Skin of body (tissue), 2 donors: Measurements from ENCODE around the gene MKRN2. TPM values are rescaled to one million over a fixed set of nuclear protein-coding genes. Genes with fewer than 3 reads are reported as not detected.
A peak's percentile ranks its signal among the peaks of the same experiment; 100 is the strongest.

Experiments used
- DNase-seq: peaks from one replicate; lab custom pipeline; 2025; lab: John Stamatoyannopoulos, UW
- total RNA-seq: library from RNA; depleted of rRNA; stranded (reverse); fragments of >200 nt; gene quantifications from one replicate; pipeline ENCODE4 v1.2.3, GENCODE V29; 2014

Gene MKRN2
- total RNA-seq, 1 donor from 2014 or later, result 27.0 TPM

GRCh38 chr3:12553921-12554391 is 2.9 kb upstream of the MKRN2 start:
- peak; percentile 19 for DNase-seq

DNA sequence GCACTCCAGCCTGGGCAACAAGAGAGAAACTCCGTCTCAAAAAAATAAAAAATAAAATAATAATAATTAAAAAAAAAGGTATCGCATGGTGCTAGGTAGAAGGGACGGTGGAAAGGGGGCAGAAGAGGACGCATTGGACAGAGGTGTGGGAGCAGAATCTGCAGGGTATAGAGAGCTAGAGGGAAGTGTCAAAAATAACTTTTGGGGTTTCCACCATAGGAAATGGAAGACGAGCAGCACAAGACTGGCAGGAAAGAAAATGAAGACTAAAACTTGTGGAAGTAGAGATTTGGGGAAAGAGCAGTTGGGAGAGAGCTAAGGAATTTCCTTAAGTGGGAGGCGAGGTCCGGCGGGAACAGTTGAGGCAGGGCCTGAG is 585 bp upstream of the MKRN2 start:
- no peak for DNase-seq

DNA sequence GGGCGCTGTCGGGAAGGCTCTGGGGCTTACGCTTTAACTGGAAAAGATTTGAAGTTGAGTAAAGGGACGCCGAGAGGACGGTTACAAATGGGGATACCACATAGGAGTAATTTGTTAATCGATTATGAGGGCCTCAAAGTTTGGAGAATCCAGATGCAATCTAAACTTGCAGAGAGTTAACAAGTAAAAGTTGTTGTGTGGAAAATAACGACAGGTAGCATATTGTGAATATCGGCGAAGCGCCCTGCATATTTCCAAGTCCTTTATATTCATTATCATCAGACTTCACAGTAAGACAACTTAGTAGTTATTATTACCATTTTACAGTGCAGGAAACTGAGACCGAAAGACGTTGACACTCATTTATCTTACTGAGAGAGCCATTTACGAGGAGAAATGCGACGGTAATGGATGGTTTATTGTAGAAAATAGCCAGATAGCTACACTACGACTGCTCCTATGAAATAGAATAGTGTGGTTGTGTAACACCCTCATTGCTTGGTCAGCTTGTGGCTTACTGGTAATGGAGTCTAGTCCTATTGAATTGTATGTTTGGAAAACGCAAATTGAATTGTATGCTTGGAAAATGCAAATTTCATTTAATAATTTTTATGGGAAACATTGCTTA is 700 bp downstream of the MKRN2 start:
- DNase-seq, result no peak

DNA sequence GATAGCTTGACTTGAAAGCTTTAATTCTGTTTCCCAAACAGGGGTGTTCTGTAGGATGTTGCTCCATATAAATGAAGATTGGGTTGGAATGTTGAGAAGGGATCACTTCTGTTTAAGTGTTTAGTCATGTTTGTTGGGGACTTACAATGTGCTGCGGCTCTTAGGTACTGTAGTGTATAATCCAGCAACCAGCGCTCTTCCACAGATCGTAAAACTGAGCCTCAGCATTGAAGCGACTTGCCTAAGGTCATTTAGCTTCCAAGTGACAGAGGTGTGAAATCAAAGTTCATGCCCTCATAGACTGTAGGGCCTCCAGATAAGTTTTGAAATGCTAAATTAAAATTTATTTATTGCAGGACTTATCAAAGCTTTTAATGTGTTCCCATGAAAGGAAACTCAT is 1.8 kb downstream of the MKRN2 start:
- no peak for DNase-seq

DNA sequence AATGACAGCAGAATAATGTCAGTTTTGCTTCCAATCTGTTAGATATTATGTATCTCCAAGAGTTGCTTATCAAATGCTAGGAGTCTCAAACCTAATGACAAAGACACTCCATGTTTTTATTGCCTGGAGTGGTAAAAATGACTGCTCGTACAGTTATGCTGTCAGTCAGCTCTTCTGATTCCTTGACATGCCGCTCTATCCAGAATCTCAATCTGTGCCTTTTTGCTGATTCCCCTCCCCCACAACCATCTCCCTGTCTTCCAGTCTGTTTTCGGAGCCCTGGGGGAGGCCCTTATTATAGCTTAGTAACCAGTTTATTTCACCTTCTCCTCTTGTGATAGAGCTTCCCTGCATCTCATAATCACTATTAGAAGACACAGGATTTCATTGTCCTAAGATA is 2.6 kb downstream of the MKRN2 start:
- no peak for DNase-seq

GRCh38 chr3:12560505-12561190 is 3.8 kb downstream of the MKRN2 start:
- DNase-seq, result no peak

DNA sequence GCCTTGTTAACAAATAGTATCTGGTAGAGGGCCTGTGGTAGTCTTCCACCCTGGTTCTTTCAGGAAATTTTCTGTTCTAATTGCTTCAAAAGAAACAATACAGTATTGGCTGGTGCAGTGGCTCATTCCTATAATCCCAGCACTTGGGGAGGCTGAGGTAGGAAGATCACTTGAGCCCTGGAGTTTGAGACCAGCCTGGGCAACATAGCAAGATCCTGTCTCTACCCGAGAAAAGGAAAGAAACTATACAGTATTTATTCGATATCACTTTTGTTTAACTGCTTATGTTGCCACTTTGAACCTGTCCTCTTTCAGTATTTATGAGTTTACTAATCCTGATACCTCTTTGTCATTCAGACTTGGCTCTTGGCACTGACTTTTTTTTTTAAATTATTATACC is 4.5 kb downstream of the MKRN2 start:
- DNase-seq, result no peak

DNA sequence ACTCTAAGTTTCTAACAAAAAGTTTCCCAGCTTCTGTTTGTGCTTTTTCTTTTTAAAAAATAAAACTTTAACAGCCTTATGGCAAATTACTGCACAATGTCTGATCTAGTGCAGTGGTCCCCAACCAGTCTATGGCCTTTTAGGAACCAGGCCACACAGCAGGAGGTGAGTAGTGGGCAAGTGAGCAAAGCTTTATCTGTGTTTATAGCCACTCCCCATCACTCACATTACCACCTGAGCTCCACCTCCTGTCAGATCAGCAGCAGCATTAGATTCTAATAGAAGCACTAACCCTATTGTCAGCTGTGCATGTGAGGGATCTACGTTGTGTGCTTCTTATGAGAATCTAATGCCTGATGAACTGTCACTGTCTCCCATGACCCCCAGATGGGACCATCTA is 5.6 kb downstream of the MKRN2 start:
- no peak for DNase-seq

DNA sequence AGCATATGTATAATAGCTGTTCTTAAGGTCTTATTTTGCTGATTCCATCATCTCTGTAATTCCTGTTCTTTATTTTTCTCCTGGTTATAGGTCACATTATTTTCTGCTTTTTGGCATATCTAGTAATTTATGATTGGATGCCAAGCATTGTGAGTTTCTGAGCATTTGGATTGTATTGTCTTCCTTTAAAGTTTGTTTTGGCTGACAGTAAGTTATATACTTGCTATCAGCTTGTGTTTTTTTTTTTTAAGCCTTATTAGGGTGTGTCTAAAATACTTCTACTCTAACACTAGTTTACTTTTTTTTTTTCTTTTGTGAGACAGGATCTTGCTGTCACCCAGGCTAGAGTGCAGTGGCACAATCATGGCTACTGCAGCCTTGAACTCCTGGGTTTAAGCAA is 10.1 kb downstream of the MKRN2 start:
- no peak for DNase-seq

DNA sequence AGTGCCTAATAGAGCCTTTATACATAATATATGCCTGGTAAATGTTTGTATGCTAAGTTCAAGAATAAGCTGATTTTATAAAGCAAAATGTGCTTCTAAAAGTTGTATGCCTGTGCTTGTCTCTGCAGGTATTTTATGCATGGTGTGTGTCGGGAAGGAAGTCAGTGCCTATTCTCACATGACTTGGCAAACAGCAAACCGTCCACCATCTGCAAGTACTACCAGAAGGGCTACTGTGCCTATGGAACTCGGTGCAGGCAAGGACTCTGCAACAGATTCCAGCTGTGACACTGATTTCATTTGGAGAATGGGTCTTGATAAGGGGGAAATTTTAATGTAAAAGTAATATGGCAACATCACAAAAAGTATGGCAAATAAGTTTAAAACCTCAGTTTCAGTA is 11.9 kb downstream of the MKRN2 start:
- no peak for DNase-seq

DNA sequence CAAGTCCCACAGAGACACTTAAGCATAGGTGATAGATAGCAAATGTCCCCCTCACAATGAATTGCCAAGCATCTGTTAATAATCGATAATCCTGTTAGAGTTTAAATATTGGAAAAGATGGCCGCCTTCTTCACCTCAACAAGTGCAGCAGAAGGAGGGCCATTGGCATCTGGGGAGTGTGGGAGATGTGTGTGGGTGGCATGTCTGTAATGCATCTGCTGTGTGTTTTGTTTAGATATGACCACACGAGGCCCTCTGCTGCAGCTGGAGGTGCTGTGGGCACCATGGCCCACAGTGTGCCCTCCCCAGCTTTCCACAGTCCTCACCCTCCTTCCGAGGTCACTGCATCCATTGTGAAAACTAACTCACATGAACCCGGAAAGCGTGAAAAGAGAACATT is 12.9 kb downstream of the MKRN2 start:
- DNase-seq, result no peak

DNA sequence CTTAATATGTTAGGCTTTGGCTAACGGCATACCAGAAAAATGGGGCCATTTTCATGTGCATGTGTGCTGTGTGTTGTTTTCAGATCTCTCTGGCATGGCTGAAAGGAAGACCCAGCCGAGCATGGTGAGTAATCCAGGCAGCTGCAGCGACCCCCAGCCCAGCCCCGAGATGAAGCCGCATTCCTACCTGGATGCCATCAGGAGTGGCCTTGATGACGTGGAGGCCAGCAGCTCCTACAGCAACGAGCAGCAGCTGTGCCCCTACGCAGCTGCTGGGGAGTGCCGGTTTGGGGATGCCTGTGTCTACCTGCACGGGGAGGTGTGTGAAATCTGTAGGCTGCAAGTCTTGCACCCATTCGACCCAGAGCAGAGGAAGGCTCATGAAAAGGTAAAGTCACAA is 15.1 kb downstream of the MKRN2 start:
- no peak for DNase-seq

DNA sequence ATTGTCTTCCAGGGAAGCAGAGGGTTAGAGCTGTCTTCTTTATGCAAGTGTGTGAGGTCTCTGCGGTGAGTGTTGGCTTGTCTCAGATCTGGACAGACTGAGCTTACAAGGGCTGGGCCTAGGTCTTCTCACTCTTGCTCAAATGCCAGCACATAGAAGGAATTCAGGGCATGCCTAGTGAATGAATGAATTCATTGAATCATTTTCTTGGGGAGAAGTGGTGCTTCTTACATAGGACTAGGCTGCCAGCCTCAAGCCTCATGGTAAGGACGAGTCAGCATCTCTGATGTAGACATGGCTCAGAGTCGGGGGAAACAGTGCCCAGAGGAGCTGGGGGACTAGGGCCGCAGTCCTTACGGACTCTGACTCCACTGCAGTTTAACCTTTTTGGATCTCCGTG is 17.2 kb downstream of the MKRN2 start:
- DNase-seq, result no peak

- no peak for DNase-seq
Measured at GRCh38 chr3:12574661-12575060, 17.8 kb downstream of the MKRN2 start.

DNA sequence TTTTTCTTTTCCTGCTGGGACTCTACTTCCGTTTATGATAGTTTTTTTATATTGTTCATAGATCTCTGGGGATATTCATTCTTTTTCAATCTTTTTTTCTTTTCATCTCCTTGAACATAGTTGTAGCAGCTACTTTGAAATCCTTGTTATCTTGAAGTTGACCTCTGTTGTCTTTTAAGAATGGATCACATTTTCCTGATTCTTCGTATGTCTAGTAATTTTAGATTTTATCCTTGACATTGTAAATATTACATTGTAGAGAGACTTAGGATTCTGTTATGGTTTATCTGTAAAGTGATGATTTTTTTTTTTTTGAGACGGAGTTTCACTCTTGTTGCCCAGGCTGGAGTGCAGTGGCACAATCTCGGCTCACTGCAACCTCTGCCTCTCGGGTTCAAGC is 20.5 kb downstream of the MKRN2 start:
- no peak for DNase-seq

GRCh38 chr3:12578742-12579141 is 21.9 kb downstream of the MKRN2 start:
- no peak for DNase-seq

DNA sequence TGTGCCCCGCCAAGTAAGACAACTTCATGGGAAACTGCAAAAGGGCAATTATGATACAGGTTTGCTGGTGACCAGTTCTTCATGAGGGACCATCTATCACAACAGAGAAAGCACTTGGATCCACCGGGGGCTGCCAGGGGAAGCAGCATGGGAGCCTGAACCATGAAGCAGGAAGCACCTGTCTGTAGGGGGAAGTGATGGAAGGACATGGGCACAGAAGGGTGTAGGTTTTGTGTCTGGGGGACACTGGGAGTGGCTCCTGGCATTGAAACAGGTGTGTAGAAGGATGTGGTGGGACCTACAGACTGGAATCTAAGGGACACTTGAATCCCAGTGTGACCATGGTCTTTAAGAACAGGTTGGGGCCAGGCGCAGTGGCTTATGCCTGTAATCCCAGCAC is 22.6 kb downstream of the MKRN2 start:
- no peak for DNase-seq

DNA sequence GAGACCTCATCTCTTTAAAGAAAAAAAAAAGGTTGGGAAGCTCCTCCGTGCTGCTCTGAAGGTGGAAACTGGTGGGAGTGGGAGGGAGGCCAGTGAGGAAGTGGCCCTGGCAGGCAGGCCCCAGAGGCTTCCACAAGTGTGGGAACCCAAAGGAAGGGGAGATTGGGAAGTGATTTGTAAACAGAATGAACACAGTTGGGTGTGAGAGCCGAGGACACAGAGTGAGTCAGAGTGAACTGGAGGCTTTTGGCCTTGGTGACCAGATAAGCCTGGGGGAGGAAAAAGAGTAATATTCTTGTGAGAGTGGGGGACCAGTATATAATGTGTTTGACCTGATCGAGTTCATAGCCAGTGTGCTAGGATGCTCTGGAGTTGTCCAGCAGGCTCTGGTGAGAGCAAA is 23.0 kb downstream of the MKRN2 start:
- DNase-seq, result no peak

DNA sequence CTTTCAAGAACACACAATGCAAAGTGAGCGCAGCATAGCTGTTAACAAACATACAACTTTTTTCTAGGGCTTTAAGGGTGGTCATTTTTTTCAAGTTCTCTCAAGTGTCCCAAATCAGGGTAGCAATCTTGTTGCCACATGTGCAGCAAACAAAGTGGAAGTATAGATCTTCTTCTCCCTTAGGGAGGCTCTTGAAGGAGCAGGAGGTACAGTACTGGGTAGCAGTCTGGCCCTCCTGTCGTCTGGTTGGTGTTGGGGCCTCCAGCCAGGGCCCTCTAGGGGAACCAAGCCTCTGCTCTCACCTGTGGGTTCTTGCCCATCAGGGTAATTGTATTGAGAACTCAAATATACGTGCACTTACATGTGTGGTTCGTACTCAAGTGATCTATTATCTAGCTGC is 25.8 kb downstream of the MKRN2 start:
- no peak for DNase-seq

- no peak for DNase-seq
Measured at GRCh38 chr3:12583280-12583679, 26.4 kb downstream of the MKRN2 start.

DNA sequence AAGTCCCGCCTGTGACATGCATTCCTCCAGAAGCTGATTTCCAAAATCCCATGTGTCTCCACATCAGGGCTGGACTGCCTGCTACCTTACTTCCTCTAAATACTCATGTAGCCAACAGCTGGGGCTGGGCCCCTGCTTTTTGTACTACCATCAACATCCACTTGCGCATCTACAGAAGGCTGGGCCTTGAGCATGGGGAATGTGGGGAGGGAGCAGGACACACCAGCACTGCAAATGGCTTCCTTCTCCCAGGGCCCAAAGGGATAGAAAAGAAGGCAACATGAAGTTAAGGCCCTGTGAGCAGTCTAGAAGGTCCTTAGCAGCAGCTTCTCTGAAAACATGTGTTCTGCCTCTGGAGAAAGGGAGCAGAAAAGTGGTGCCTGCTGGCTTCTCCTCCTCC is 27.2 kb downstream of the MKRN2 start:
- DNase-seq, result no peak

DNA sequence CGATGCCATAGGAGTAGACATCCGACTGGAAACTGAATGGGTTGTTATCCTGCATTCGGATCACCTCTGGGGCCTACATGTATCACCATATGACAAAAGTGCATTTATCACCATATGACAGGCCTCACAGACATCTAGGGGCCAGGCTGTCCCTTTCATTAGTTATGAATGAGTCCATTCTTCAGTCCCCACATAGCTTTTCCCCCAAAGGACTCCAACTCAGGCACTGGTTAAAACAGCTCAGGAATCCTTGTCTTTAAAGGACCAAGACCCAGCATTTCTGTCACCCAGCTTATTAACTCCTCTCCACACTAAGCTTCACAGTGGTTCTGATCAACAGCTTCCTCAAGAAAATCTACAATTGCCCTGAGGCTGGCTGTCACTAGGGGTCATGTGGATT is 28.3 kb downstream of the MKRN2 start:
- no peak for DNase-seq

DNA sequence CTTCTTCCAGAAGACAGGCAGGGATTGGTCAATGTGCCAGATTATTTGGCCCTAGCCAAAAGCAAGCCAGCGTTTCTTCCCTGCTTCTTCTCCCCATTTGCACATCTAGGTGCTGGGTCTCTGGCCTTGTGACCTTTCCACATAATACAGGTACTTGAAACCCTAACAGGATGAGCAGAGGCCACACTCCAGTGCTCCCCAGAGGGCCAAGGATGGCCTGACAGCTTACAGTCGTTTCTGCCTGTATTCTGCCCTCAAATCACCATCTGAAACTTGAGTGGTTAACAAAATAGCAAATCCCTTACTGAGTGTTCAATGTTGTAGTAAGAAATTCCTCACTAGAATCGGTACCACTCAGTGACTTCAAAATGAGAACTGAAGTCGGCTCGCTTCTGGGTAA is 29.1 kb downstream of the MKRN2 start:
- no peak for DNase-seq

DNA sequence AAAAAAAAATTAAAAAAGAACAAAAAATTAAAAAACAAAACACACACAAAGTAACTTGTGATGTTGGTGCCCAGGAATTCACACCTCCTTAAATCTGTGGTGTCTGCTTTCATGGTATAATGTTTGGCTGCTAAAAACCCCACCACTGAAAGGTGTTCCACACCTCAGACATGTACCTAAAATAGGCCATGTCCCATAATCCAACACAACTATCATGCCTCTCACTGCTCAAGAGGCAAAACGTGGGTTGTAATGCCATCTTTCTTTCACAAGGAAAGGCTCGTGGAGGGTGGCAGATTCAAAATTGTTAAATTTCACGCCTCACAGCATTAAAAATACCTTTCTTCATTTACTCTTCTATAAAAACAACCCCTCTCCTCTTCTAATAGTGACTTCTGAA is 29.5 kb downstream of the MKRN2 start:
- no peak for DNase-seq
